ENCODE results near the gene CASP7. TPM values are rescaled to one million over a fixed set of nuclear protein-coding genes. Genes with fewer than 3 reads are reported as not detected.

The CASP7 gene
- total and polyA plus RNA-seq, 2 of the 8 experiments (the other 6 are each of a cell fraction or from before 2014, with no cell fraction given): 2.3 to 4.1 TPM

DNA sequence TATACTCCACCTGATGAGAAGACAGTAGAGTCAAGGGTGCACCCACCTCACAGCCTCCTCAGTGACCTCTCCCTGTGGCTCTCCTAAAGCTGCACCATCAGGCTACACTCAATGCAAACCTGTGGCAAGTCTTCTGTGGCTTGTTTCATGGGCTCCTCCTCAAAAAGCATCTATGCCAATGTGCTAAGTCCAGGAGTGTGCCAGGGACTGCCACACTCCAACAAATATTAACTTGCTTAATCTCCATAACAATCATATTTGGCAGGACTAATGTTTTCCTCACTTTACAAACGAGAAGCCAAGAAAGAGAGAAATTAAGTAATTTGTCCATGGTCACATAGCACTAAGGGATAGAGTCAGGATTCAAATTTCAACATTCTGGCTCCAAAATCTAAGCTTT is 27.8 kb upstream of the CASP7 start:
- ChIA-PET POLR2A (ENCODE audit: partially characterized antibody) (no interaction called here), CTCF (ENCODE audit: partially characterized antibody) (interaction anchor here (1.7 kb wide), 1 partner anchor 9 kb away, joined by 6 read pairs; no protein-coding TSS in a partner anchor)
- H3K4me1 ChIP-seq (replicated peaks in 1 of 4; ENCODE audit: control insufficient read depth in 3 of 4, insufficient read depth in 4 of 4, low read length in 3 of 4): no peaks in the 10 kb centered on the region
- no peaks in the 10 kb centered on the region for H3K27me3 ChIP-seq (replicated peaks in 1 of 4; ENCODE audit: control insufficient read depth in 3 of 4, extremely low read depth in 1 of 4, insufficient read depth in 3 of 4, low read length in 3 of 4)
- H3K14ac ChIP-seq (ENCODE audit: insufficient read length): no peak overlapping the region
- no peak overlapping the region for H2BK12ac ChIP-seq (ENCODE audit: low read depth, low read length)
- no peaks in the 10 kb centered on the region for H3K23me2 ChIP-seq (ENCODE audit: low read depth, low read length)
- H3K56ac ChIP-seq (replicated peaks; ENCODE audit: insufficient read length, low read depth, low read length): no peak overlapping the region
- no peak overlapping the region for H4K91ac ChIP-seq (replicated peaks; ENCODE audit: insufficient read length, low read length)
- no peak overlapping the region for H3K4me3 ChIP-seq (ENCODE audit: extremely low read depth in 1 of 4, insufficient read depth in 2 of 4, low read depth in 3 of 4, low read length in 4 of 4)
- H2BK15ac ChIP-seq (ENCODE audit: low read length): no peak overlapping the region
- H2AK5ac ChIP-seq (ENCODE audit: low read depth, low read length): no peak overlapping the region
- no peak overlapping the region for H3K27ac ChIP-seq (ENCODE audit: low read depth, low read length)
- 94% methylated on average over 1 of the region's 1 CpG; no CpG with 5 or more reads in 1 of the 2 experiments for WGBS, 2 experiments (ENCODE audit: extremely low coverage in 1 of 2, insufficient coverage in 1 of 2, insufficient read length in 1 of 2, insufficient replicate concordance in 2 of 2, low coverage in 1 of 2, low lambda C conversion rate in 2 of 2, missing lambda C conversion rate in 1 of 2)
- FAIRE-seq: no peak
- H3K4ac ChIP-seq (replicated peaks; ENCODE audit: insufficient read length, low read depth, low read length): no peak overlapping the region
- no peaks in the 10 kb centered on the region for H3K36me3 ChIP-seq (ENCODE audit: control insufficient read depth in 2 of 4, insufficient read depth in 4 of 4, low read length in 3 of 4)
- no peak overlapping the region for H2BK20ac ChIP-seq (ENCODE audit: low read length)
- no peak overlapping the region for H2BK120ac ChIP-seq (replicated peaks; ENCODE audit: low read depth, low read length)
- H2AFZ ChIP-seq (ENCODE audit: low read length): no peak overlapping the region
- H3K9ac ChIP-seq (replicated peaks in 1 of 4; ENCODE audit: extremely low read depth in 1 of 4, low read depth in 3 of 4, low read length in 3 of 4): no peak overlapping the region
- H3K9me3 ChIP-seq (ENCODE audit: insufficient read depth in 2 of 2, low read depth in 1 of 2, low read length in 1 of 2): no peaks in the 10 kb centered on the region
- H3K18ac ChIP-seq (ENCODE audit: extremely low read depth, low read length): no peak overlapping the region
- H4K8ac ChIP-seq (ENCODE audit: extremely low read depth, insufficient read depth, low read length): no peak overlapping the region
- no peak overlapping the region for H3K4me2 ChIP-seq (ENCODE audit: insufficient read depth in 1 of 2, low read depth in 2 of 2, low read length in 2 of 2)
- no peak for DNase-seq (ENCODE audit: low read depth in 1 of 2, low spot score in 2 of 2)
- no peaks in the 10 kb centered on the region for H4K20me1 ChIP-seq (replicated peaks in 1 of 2; ENCODE audit: control insufficient read depth in 1 of 2, insufficient read depth in 2 of 2, low read length in 2 of 2)
- no peak overlapping the region for H3K23ac ChIP-seq (ENCODE audit: insufficient read length)
- TF ChIP-seq CTCF (IDR thresholded peaks at IDR 0.05; ENCODE audit: control extremely low read depth in 1 of 3, insufficient read depth in 1 of 3, low read depth in 1 of 3, low read length in 3 of 3) (no peak), GTF2F1 (IDR thresholded peaks at IDR 0.05; ENCODE audit: borderline replicate concordance, low read depth, low read length) (no peak), EGR1 (IDR thresholded peaks at IDR 0.05; ENCODE audit: borderline replicate concordance, low read depth, low read length) (no peak)
- H4K5ac ChIP-seq (ENCODE audit: insufficient read length, low read depth, low read length): no peak overlapping the region
- no peaks in the 10 kb centered on the region for H3K79me2 ChIP-seq (ENCODE audit: control insufficient read depth in 1 of 2, insufficient read depth in 2 of 2, low read length in 2 of 2)
- no peak overlapping the region for H2BK5ac ChIP-seq (ENCODE audit: low read depth, low read length)
- no peaks in the 10 kb centered on the region for H3K79me1 ChIP-seq (ENCODE audit: low read depth, low read length)
